Gastrocnemius medialis (tissue), 4 donors: Measurements from ENCODE around the gene MYO9B.

ENCODE experiments used
- CTCF ChIP-seq, 5 experiments: fragments of 450-650 bp in 3 of 5; fragments of 200-600 bp in 2 of 5; sonication (generic) in 2 of 5; IDR thresholded peaks in 4 of 5; conservative IDR thresholded peaks in 1 of 5; 1 replicate in 4 of 5; 2 replicates in 1 of 5; pipeline ENCODE4 v1.5.1; 2016 to 2019; ENCODE audit warnings: antibody characterized with exemption in 5 of 5, mild to moderate bottlenecking in 3 of 5, moderate library complexity in 3 of 5
- POLR2A ChIP-seq, 2 donors: fragments of 450-650 bp; IDR thresholded peaks; one replicate each; pipeline ENCODE4 v1.6.1; 2017; ENCODE audit warnings: antibody characterized with exemption in 2 of 2, mild to moderate bottlenecking in 2 of 2, moderate library complexity in 2 of 2

GRCh38 chr19:17060802-17061201, 14.8 kb upstream of the MYO9B start:
- TF ChIP-seq CTCF (IDR thresholded peaks at IDR 0.05 in 4 of 5, conservative IDR thresholded peaks at IDR 0.05 in 1 of 5) (no peak), POLR2A (IDR thresholded peaks at IDR 0.05) (no peak)
